ENCODE results near the gene TACC3. TPM values are rescaled to one million over a fixed set of nuclear protein-coding genes. Genes with fewer than 3 reads are reported as not detected.

The TACC3 gene
- total RNA-seq, 1 experiment from 2014 or later = 32.0 TPM

DNA sequence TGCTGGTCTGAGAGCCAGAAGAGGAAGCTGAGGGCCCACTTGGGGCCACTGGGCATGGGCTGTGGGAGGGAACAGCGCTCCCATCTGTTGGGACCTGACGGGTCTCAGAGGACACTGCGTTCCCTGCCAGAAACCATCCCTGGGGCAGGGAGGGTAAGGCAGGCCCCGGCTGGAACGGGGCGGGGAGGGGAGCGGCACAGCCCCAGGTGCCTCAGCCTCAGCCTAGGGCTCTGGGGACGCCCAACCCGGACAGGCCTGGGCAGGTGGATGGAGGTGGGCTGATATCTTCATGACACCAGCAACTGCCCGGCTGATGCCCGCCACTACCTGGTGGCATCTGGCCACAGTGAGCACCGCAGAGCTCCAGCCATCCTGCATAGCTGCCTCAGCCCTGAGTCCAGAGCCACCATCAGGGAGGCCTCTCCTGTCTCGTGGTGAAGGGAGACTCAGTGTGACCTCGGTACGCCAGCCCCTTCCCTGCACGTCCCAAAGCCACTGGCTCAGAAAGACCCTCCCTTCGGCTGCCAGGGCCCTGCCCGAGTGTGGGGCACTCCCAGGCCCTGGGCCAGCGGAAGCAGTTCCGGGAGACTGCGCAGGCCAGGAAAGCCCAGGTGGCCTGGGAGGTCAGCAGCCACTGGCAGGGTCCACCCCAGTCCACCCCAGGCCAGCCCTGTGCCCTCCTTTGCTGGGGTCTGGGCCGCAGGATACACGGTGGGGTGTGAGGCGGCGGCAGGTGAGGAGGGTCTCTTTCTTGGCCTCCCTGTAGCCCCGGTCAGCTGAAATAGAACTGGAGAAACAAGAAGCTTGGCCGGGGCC, 37.2 kb downstream of the TACC3 start:
- Histone ChIP-seq H3K36me3 (ENCODE audit: low read depth, low read length) (no peaks in the 10 kb centered on the region), H3K9me3 (ENCODE audit: low read length) (no peaks in the 10 kb centered on the region), H3K4me3 (ENCODE audit: low read length) (no peak overlapping the region), H3K4me1 (ENCODE audit: insufficient read depth, low read length) (no peaks in the 10 kb centered on the region), H3K9ac (ENCODE audit: low read length) (no peak overlapping the region), H3K4me2 (ENCODE audit: low read length) (no peak overlapping the region), H3K27ac (ENCODE audit: low read length) (no peak overlapping the region), H3K79me2 (ENCODE audit: low read length) (no peaks in the 10 kb centered on the region), H3K9me2 (replicated peaks; ENCODE audit: low read length) (no peaks in the 10 kb centered on the region), H2AFZ (ENCODE audit: low read length) (no peak overlapping the region), H3K27me3 (ENCODE audit: low read length) (no peaks in the 10 kb centered on the region), H3F3A (ENCODE audit: low read length, unreplicated experiment) (no peaks in the 10 kb centered on the region), H4K20me1 (ENCODE audit: low read length) (no peaks in the 10 kb centered on the region)
- CTCF ChIA-PET = no interaction called here
- BruUV-seq (replicated peaks) = no TSS peak
- intact Hi-C loops (cut with micrococcal nuclease) = no loop called here
- DNase-seq (no peak), ATAC-seq (no peak)
- TF ChIP-seq EZH2 (IDR thresholded peaks at IDR 0.05; ENCODE audit: low read length, unreplicated experiment) (no peak), EZH2phosphoT487 (IDR thresholded peaks at IDR 0.05; ENCODE audit: borderline replicate concordance, low read length) (no peak)
- TF ChIP-seq, protein P1, sequence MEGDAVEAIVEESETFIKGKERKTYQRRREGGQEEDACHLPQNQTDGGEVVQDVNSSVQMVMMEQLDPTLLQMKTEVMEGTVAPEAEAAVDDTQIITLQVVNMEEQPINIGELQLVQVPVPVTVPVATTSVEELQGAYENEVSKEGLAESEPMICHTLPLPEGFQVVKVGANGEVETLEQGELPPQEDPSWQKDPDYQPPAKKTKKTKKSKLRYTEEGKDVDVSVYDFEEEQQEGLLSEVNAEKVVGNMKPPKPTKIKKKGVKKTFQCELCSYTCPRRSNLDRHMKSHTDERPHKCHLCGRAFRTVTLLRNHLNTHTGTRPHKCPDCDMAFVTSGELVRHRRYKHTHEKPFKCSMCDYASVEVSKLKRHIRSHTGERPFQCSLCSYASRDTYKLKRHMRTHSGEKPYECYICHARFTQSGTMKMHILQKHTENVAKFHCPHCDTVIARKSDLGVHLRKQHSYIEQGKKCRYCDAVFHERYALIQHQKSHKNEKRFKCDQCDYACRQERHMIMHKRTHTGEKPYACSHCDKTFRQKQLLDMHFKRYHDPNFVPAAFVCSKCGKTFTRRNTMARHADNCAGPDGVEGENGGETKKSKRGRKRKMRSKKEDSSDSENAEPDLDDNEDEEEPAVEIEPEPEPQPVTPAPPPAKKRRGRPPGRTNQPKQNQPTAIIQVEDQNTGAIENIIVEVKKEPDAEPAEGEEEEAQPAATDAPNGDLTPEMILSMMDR (conservative IDR thresholded peaks at IDR 0.05; ENCODE audit: low read depth, low read length) = no peak
- POLR2A ChIA-PET (ENCODE audit: unreplicated experiment) = no interaction called here

DNA sequence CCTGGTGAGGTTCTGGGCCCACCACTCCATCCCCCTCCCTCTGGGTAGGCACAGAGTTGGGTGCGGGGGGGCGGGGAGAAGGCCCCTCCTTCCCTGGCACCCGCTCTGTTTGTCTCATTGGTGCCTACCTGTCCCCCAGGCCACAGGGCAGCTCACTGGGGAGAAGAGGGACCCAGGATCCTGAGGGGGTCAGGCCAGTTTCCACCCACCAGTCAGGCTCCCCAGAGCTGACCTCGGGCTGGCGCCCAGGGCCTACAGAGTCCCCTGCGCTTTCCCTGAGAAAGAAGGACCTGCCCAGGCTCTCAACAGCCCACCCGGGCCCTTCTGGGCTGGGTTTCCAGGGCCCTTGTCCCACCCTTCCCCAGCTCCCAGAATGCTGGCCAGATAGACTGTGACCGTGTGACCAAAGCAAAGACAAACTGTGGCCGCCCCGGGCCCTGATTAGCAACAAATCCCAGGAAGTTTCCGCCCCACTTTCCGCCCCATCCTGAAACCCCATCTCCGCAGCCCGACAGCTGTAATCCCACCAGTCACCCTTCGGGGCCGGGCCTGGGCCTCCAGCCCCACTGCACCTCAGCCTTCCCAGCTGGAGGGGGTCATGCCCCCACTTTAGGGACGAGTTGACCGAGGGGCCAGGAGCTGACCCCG, 38.0 kb downstream of the TACC3 start:
- ChIA-PET POLR2A (ENCODE audit: unreplicated experiment) (no interaction called here), CTCF (no interaction called here)

More for the DNA sequence above, 38.0 kb downstream of the TACC3 start:
- Histone ChIP-seq H3K4me2 (ENCODE audit: low read length) (no peak overlapping the region), H3K27ac (ENCODE audit: low read length) (no peak overlapping the region), H2AFZ (ENCODE audit: low read length) (no peak overlapping the region), H3K9ac (ENCODE audit: low read length) (no peak overlapping the region), H3K4me3 (ENCODE audit: low read length) (no peak overlapping the region), H3K36me3 (ENCODE audit: low read depth, low read length) (no peaks in the 10 kb centered on the region), H3K79me2 (ENCODE audit: low read length) (no peaks in the 10 kb centered on the region), H3K9me3 (ENCODE audit: low read length) (no peaks in the 10 kb centered on the region), H3F3A (ENCODE audit: low read length, unreplicated experiment) (no peaks in the 10 kb centered on the region), H3K9me2 (replicated peaks; ENCODE audit: low read length) (no peaks in the 10 kb centered on the region), H4K20me1 (ENCODE audit: low read length) (no peaks in the 10 kb centered on the region), H3K27me3 (ENCODE audit: low read length) (no peaks in the 10 kb centered on the region), H3K4me1 (ENCODE audit: insufficient read depth, low read length) (no peaks in the 10 kb centered on the region)
- TF ChIP-seq EZH2phosphoT487 (IDR thresholded peaks at IDR 0.05; ENCODE audit: borderline replicate concordance, low read length) (no peak), EZH2 (IDR thresholded peaks at IDR 0.05; ENCODE audit: low read length, unreplicated experiment) (no peak)
- TF ChIP-seq, protein P1 (conservative IDR thresholded peaks at IDR 0.05; ENCODE audit: low read depth, low read length) = no peak
- intact Hi-C loops (cut with micrococcal nuclease) = no loop called here
- BruUV-seq (replicated peaks) = no TSS peak
- ATAC-seq (no peak), DNase-seq (no peak)

Measured in PC-3 (cell line).